ENCODE measurements around the gene CDK2AP2.
"Not testable (repeated sequence)": the region's sequence is repeated elsewhere in the genome, so short reads cannot be mapped to it uniquely, and the experiment has no call there.

CDK2AP2 gene

GRCh38 chr11:67489885-67490726 is 17.9 kb downstream of the CDK2AP2 start:
- no peak for DNase-seq

- no peak for DNase-seq
These were observed 18.6 kb downstream of the CDK2AP2 start for GRCh38 chr11:67489203-67489884.

DNA sequence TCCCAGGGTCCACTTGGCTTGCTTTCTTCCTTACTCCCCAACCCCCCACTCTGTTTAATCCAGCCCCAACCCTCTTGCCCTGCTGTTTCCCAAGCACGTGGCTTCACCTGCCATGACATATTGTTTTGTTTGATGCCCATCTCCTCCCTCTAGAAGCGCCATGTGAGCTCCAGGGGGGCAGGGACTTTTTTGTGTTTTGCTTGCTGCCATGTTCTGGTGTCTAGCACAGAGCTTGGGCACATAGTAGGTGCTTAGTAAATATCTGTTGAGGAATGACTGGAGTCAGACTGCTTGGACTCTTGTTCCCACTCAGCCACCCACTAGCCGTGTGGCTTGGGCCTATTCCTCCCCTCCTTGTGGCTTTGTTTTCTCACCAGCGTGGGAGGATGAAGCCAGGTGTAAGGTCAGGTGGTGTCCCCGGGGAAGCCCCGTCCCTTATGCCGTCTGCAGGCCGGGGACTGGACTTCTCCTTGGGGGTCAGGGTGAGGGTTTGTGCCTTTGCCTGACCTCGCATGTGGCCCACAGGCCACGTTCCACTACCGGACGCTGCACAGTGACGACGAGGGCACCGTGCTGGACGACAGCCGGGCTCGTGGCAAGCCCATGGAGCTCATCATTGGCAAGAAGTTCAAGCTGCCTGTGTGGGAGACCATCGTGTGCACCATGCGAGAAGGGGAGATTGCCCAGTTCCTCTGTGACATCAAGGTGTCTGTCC is 21.3 kb downstream of the CDK2AP2 start:
- DNase-seq: no peak

DNA sequence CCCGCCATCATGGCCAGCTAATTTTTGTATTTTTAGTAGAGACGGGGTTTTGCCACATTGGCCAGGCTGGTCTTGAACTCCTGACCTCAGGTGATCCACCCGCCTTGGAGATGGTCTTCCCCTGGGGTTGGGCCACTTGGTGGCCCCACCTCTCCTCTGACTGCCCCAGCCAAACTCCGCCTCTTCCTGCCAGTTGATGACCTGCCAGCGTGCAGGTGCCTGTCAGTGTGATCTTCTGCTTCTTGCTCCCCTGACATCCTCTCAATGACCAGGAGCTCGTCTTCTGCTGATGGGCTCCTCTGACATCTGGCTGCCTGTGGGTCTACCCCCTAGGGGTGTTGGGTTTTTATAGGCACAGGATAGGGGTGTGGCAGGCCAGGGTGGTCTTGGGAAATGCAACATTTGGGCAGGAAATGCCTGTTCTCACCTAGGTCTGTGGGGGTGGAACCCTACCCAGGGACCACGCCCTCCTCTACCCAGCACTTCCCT is 22.0 kb downstream of the CDK2AP2 start:
- not testable (repeated sequence) for DNase-seq

DNA sequence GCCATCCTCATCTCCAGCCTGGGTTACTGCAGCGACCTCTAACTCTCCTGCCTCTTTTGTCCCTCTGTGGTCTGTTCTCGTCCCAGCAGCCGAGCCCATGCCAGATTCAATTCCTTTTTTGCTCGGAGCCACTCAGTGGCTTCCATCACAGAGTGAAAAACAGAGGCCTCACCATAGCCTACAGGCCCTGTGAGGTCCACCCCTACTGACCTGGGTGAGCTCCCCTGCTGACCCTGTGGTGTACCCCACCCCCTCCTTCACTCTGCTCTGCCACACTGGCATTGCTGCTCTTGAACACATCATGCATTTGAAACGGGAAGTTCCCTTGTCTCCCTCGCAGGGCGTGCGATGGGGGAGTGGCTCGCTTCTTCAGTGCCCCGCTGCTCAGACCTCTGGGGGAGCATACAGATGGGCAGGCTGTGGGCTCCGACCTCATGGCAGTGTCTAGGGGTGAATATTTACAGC is 23.1 kb downstream of the CDK2AP2 start:
- no peak for DNase-seq

- no peak for DNase-seq
These were observed 23.9 kb downstream of the CDK2AP2 start for GRCh38 chr11:67483831-67484665.

DNA sequence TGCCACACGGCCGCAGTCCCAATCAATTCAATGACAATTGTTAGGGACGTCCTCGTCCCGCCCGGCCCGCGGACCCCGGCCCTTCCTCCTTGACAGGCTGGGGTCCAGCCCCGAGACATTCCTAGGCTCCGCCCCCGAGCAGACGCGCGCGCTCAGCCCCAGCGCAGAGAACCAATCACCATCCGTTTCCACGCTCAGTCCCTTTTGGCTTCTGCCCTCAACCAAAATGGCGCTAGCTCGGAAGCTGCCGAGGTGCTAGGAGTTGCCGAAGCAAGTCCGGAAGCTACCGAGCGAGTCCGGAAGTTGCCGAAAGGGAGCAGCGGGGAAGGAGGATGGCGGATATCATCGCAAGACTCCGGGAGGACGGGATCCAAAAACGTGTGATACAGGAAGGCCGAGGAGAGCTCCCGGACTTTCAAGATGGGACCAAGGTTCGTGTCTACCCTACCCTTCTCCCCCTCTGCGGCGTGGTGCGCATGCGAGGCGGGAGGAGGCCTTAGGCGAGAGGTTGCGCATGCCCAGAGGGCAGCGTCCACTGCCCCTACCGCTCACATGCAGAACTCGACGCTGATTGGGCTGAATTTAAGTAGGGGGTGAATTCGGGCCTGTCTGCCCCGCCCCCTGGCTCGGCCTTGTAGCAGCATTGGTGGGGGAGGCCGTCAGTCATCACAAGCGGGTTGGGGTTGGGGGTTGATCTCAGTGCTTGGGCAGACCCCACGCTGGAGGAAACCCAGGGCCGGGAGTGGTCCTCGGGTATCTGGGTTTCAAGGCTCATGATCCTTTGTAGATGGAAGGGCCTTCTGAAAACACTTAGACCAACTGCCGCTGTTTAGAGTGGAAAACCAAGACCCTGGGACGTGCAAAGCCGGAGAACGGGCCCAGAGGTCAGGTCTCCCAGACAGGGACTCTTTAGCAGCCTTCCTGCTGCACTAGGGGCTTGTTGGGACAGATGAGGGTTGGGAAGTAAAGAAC is 24.8 kb downstream of the CDK2AP2 start, which contains the start of gene AIP:
AIP (plus strand) TSS at position 200 of the 972 bp plus-strand sequence; CDS start at position 333, 133 bp downstream.
- peak; percentile 99 for DNase-seq

DNA sequence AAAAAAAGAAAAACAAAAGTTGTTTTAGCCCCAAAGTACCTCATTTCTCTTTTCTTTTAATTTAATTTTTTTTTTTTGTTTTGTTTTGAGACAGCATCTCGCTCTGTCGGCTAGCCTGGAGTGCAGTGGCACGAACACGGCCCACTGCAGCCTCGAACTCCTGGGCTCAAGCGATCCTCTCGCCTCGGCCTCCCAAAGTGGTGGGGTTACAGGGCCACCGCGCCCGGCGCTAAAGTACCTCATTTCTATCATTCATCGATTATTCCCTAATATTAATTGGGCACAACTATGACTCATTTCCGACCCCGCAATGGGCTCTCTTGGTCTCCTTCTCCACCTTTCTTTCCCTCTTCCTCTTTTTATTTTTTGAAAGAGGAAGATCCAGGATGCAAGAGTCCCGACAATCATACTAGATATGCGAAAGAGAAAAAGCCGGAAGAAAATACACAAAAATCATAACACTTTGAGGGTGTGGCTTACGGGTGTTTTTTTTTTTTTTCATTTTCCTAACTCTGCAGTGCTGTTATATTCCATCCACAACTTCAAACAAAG is 25.6 kb downstream of the CDK2AP2 start:
- no peak for DNase-seq

DNA sequence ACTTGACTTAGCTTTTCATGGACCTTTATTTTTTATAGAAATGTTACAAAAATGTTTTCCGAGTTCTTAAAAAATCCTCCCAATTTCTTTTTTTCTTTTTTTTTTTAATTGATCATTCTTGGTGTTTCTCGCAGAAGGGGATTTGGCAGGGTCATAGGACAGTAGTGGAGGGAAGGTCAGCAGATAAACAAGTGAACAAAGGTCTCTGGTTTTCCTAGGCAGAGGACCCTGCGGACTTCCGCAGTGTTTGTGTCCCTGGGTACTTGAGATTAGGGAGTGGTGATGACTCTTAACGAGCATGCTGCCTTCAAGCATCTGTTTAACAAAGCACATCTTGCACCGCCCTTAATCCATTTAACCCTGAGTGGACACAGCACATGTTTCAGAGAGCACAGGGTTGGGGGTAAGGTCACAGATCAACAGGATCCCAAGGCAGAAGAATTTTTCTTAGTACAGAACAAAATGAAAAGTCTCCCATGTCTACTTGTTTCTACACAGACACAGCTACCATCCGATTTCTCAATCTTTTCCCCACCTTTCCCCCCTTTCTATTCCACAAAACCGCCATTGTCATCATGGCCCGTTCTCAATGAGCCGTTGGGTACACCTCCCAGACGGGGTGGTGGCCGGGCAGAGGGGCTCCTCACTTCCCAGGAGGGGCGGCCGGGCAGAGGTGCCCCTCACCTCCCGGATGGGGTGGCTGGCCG is 30.5 kb downstream of the CDK2AP2 start:
- DNase-seq: not testable (repeated sequence)

DNA sequence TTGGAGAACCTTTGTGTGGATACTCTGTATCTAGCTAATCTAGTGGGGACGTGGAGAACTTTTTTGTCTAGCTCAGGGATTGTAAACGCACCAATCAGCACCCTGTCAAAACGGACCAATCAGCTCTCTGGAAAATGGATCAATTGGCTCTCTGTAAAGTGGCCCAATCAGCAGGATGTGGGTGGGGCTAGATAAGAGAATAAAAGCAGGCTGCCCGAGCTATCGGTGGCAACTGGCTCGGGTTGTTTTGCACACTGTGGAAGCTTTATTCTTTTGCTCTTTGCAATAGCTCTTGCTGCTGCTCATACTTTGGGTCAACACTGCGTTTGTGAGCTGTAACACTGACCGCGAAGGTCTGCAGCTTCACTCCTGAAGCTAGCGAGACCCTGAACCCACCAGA is 31.3 kb downstream of the CDK2AP2 start:
- DNase-seq: not testable (repeated sequence)

GRCh38 chr11:67472882-67473281 is 35.1 kb downstream of the CDK2AP2 start:
- no peak for DNase-seq

DNA sequence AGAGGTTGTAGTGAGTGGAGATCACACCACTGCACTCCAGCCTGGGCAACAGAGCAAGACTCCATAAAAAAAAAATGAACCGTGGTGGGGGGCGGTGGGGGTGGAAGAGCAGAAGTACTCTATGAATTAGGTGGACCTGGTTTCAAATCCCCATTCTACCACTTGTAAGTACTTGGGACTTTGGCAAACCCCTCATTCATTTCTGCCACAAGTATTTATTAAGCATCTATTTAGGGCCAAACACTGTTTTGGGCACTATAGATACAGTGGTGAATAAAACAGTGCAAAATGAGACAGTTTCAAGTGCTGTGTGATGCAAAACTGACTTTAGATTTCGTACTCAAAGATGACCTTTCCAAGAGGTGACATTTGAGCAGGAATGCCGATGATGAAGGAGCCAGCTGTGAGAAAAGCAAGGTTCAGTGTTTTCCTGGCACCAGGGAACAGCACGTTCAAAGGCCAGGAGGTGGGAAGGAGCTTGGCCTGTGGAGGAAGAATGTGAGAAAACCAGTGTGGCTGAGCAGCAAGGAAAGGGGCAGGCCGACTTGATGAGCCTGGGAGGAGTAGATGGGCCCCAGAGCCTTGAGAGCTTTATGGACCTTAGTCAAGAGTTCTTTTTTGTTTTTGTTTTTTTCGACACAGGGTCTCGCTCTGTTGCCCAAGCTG is 37.5 kb downstream of the CDK2AP2 start:
- DNase-seq: no peak

DNA sequence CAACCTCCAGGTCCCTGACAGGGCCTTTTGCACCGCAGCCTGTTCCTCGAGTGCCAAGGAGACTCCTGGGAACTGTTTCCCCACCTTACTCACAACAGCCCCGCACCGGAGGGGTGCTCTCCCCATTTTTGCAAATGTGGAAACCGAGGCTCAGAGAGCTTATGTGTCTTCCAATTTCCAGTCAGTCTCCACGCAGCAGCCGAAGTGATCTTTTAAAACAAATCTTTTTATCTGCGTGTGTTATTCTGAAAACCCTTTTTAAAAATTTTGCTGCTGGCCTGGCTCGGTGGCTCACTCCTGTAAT is 38.5 kb downstream of the CDK2AP2 start:
- DNase-seq: no peak

DNA sequence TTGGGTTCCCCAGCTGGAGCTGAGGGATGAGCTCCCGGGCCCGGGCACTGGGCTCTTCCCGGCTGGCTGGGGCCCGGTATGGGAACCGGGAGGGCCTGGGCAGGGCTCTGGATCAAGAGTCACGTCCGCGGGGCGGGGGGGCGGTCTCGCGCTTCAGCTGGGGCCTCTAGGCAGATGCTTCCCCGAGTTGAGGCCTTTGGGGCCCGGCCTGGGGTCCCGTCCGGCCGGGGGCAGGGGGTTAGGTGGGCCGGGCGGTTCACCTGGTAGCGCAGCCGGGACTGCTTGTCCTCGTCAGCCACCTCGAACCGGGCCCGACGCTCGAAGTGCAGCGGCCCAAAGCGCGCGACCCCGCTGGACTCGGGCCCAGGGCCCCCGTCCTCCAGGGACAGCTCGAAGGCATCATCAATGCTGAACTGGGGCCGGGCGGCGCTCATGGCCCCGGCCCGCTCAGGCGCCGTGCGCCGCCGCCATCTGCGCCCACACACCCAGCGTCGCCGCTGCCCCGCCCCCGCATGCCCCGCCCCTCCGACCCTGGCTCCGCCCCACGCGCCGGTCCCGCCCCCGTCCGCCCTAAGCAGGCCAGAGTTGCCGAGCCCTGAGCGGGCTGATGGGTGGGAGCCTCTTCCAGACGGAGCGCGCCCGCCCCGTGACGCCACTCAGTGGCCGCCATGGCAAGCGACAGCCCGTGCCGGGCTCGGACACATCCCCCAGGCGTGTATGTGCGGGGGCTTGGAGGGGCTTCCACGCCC is 39.0 kb downstream of the CDK2AP2 start, which contains the start of gene TMEM134:
TMEM134 (minus strand) TSS at position 493 of the 749 bp plus-strand sequence; CDS start at position 434, 59 bp downstream.
- DNase-seq: peak; percentile 93

- no peak for DNase-seq
These were observed 39.6 kb downstream of the CDK2AP2 start for GRCh38 chr11:67468456-67468758.

DNA sequence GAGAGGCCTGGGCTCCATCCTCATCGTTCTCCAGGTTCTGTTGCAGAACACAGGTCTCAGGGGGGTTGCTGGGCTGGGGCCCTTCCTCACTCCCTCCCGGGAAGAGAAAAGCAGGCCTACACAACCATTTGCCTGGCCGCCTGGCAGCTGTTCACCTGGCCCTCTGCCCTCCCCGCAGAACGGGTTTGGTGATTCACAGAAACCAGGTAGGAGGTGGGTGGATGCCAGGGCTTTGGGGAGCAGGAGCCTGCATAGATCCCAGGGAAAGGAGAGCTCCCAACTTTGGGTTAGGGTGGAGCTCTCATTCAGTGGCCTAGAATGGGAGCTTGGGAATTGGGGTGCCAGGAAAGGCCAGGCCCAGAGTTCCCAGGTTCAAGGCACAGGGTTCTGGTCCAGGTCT is 39.9 kb downstream of the CDK2AP2 start:
- DNase-seq: no peak

DNA sequence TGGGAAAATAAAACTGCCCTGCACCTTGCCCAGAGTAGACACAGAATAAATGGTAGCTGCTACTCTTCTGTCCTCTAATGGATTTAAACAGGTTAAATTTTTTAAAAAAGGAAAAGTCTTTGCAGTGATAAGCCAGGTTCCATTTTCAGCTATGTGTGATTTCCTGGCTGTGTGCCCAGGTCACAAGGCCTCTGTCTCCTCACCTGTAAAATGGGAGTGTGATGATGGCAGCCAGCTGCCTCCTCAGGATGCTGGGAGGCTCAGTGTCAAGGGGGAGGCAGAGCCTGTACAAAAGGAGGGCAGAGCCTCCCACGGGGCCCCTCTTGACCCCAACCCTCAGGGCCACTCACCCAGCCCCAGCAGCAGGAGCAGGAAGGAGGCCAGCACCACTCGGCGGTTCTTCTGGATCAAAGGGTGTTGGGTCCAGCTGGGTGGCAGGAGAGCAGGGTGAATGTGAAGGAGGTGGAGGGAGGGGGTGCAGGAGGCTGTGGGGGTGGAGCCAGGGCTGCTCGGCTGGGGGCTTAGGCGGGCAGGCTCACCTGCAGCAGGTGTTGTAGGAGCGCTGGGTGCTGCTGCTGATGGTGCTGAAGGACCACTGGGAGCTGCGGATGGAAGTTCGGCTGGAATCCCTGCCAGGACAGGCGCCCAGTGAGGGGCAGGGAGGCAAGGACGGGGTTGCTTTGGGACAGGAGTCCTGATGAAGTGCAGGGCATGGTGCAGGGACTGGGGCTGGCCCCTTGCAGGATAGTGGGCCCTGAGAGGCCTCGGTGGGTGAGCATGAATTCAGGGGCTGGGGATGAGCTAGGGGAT is 40.8 kb downstream of the CDK2AP2 start:
- DNase-seq: no peak

DNA sequence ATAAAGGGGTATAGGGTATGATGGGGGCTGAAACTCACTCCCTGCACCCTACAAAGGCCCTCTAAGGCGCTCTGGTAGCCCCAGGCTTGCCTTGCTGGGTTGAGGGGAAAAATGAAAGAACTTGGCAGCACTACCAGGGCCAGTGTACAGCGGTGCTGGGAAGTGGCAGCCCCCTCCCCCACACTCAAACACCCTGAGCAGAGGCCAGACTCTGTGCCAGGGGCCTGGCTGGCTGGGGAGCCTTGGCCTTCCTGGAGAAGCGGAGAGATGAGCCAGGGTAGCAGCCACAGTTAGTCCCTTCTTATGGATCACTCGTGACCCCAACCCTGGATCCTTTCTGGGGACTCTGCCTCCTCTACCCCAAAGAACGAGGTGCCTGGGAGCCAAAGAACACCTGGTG is 41.6 kb downstream of the CDK2AP2 start:
- DNase-seq: no peak
